ENCODE results near the gene TTC33.
A peak's percentile ranks its signal among the peaks of the same experiment; 100 is the strongest.
"Not testable (repeated sequence)": the region's sequence is repeated elsewhere in the genome, so short reads cannot be mapped to it uniquely, and the experiment has no call there.

Gene TTC33

DNA sequence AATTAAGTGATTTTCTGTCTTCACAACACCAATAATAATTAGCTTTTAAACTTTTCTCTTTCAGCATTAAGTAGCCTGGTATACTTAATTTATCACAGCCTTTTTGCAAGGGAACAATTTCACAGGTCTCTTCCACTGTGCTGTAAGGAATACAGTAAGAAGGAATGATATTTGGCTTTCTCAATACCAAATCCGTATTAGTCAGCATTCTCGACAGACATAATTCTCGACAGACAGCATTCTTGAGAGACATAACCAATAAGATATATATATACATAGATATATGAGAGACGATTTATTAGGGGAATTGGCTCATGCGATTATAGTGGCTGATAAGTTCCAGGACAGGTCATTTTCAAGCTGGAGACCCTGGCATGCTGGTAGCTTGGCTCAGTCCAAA, 24.4 kb upstream of the TTC33 start:
- DNase-seq (ENCODE audit: low spot score): no peak

DNA sequence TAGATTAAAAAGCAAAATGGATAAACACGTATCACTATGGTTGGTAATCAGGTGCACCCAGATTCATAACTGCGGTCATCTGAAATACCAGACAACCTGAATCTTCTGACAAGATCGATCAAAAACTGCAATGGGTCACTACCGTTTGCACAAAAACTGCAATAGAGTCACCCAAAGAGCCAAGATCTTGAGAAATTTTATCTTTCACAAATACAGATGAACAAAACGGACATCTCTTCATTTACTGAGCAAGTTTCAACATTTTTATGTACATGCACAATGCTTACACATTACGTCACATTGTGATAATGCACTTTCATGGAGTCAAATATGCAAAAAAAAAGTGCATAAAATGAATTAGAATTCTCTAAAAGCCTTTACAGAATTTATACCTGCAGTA, 23.8 kb upstream of the TTC33 start:
- no peak for DNase-seq (ENCODE audit: low spot score)

DNA sequence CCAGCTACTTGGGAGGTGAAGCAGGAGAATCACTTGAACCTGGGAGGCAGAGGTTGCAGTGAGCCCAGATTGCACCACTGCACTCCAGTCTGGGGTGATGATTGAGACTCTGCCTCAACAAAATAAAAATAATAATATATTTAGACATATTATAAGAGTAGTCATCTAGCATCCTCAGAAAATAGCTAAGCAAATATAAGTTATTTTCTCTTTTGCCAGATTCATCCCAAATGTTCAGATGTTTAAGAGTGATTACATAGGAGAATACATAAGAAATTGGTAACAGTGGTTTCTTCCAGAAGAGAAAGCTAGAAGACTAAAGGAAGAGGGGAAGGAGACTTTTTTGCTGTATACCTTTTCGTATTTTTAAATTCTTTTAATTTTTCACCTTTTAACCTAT, 22.4 kb upstream of the TTC33 start:
- no peak for DNase-seq (ENCODE audit: low spot score)

DNA sequence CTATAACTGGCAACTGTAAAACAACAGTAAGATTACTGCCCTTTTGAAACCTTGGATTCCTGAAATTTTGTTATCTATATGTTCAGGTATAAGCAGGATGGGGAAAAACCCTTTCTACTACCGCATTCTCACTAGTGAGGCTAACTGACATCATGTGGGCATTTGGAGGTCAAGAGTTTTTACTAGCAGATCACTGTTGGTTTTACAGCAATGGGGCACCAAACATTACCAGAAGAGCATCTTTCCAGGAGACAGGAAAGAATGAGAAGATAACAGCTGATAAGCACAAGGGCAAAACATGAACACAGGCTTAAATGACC, 20.9 kb upstream of the TTC33 start:
- no peak for DNase-seq (ENCODE audit: low spot score)

DNA sequence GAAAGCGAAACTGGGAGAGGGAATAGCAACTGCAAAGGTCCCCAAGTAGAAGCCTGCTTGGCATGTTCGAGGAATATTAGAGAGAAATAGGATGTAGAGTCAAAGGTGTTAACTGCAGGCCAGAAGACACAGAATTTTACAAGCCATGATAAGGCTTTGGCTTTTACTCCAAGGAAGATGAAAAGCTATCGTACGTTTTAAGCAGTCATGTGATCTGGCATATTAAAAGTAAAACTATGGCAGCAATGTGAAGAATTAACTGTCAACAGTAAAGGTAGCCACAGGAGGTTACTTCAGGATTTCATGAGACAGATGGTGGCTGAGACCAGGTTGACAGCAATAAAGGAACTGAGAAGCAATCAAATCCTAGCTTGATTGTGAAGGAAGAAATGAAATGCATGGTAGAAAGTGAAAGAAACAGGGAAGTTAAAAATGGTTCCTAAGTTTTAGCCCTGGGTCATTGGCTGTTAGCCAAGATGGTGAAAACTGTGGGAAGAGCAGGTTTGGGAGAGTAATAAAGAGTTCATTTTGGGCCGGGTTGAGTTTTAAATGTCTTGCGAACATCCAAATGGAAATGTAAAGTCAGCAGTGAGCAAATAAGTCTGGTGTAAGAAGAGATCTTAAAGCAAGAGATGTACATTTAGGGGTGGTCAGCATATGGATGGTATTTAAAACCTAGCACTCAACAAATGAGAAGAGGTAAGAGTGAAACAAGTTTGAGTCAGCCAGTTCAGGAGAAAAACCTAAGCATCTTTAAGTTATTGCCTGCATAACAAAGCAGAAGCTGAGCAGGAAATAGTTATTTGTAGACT, 20.3 kb upstream of the TTC33 start:
- DNase-seq (ENCODE audit: low spot score): no peak

DNA sequence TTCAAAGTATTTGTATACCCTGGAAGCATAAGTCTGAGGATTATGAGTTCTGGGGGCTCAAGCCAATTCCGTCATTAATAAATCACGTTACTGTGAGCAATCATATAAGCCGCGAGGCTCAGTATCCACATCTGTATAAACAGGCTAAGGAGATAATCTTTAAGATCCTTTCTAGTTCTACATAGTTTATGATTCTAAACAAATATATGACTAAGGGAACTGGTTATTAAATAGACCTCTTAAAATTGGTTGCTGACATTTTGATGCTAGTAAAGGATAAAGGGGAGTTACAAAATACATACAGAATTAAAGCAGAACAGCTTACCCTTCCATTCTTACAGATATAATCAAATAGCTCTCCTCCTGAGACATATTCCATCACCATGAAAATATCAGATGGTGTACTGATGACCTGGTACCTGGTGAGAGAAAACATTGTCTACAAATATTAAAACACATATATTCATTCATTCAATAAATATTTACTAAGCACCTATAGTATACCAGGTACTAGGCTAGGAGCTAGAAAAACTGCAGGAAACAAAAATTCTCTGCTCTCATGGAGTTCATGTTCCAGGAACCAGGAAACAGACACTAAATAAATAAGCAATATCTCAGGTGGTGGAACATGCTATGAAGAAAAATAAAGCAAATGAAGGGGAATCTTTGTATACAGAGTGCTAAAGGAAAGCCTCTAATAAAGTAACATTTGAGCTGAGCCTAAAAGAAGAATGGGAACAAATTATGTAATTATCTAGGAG, 19.5 kb upstream of the TTC33 start:
- DNase-seq (ENCODE audit: low spot score): no peak

DNA sequence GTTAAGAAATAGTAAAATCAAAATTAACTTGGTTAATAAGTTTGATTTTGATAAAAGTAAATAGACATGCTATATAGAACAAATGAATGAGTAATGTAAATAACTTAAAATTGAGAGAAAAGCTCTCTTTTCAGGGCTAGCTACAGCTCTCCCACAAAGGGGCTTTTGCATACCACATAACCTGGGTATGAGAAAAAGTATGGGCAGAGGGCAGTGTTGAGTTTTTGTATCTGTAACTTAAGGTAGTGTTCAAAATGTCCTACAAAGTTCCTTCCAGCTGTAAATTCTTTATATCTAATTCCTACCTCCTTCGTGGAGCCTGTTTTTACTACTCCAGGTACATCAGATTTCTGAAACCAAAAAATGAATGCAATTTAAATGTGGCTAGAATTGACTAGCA, 18.9 kb upstream of the TTC33 start:
- no peak for DNase-seq (ENCODE audit: low spot score)

DNA sequence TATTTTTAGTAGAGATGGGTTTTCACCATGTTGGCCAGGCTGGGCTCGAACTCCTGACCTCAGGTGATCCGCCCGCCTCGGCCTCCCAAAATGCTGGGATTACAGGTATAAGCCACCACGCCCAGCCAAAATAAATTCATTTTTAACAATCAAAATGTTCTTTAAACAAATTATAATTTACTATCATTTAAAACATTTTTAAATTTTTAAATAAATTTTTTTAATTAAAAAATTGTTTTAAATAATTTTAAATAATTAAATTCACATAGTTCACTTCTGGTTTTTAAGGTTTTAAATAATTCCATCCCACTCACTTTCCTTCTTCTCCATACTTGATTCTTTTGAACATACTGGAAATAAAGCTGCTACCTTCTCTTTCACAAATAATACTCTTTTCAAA, 15.0 kb upstream of the TTC33 start:
- no peak for DNase-seq (ENCODE audit: low spot score)

DNA sequence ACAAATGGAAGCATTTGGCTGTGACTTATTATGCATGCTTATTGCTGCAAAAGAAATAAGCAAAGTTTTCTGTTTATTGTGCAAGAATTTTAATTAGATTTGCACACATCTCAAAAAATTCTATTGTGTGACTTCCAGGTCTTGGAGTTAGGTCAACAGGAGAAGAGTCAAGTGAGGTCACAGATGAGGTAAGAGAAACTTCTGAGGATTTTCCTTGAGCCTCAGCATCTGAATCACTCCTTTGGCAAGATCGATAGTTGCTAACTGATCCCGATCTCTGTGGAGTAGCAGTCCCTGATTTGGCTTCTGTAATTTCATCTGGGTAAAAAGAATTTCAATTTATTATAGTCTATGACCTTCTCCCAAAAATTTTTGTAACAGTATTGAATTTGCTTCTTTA, 6.9 kb upstream of the TTC33 start:
- no peak for DNase-seq (ENCODE audit: low spot score)

DNA sequence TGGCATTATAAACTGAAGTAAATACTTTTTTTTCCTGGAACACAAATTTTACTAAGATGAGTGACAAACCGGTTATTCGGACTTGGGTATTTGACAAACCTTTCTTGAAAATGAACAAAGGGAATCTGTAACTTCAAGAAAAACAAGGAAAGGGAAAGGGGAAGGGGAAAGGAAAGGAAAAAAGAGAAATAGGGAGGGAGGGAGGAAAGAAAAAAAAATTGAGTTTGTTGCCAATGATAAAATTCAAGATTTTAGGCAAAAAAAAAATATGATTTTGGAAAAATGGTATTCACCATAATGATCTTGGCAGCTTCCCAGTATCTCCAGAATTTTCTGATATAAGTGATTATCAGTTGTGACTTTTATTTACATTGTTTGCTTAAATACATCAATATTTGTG, 1.6 kb upstream of the TTC33 start:
- no peak for DNase-seq (ENCODE audit: low spot score)

DNA sequence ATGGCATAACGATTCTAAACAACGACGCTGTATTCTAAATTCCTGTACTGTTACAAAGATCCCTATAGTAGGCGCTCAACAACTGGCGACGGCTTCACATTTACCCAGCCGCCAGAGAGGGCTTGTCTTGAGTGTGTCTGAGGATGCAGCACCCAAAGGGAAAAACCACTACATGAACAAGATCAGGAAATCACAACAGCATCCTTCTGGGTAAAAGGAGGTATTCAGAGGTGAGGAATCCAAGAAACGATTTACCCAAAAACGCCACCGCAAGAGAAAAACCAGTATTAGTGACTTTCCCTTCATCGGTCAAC, 711 bp downstream of the TTC33 start:
- peak; percentile 91 for DNase-seq (ENCODE audit: low spot score)

DNA sequence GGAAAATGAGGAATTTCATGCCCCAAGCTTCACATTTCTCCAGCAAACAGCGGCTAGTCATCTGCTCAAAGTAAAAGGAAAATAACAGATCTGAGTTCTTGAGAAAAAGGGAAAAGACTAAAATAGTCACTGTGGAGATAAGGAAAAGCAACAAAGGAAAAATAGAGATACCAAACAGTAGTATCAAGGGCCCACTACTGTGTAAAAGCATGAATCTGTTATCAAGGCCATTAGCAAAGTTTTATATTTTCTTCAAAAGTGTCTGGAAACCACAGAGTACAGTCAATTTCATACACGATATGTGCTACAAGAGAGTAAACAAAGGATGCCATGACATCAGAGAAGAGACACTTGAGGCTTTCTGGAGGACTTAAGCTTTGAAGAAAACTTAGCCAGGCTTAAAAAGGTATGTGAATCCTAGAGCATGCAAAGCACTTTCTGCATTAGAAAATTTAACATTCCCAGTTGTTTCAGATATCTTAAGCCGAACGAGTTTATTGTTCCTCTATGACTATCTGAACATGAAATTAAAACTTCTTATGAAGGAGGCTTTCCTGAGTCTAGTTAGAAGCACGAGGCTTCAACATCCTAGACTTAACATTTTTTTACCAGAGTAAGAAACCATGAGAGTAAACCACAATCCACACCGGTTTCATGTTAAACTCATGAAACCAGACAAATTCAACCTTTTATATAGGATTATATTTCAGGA, 1.2 kb downstream of the TTC33 start:
- DNase-seq (ENCODE audit: low spot score): no peak

DNA sequence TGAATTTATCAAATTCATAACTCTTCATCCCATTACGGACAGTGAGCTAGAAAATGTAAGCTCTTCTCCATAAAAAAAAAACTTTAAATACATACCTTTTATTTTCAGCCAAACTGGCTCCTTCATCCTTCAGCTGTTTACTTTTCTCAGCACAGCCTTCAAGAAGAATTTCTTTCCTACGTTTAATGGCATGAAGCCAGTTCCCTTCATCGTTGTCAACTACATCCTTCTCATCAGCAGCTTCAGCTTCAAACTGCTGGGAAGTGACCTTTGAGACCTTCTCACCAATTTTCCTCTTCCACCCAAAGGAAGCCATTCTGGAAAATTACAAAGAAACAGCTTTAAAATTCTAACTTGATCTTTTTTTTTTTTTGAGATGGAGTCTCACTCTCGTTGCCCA, 9.1 kb downstream of the TTC33 start:
- DNase-seq (ENCODE audit: low spot score): no peak

DNA sequence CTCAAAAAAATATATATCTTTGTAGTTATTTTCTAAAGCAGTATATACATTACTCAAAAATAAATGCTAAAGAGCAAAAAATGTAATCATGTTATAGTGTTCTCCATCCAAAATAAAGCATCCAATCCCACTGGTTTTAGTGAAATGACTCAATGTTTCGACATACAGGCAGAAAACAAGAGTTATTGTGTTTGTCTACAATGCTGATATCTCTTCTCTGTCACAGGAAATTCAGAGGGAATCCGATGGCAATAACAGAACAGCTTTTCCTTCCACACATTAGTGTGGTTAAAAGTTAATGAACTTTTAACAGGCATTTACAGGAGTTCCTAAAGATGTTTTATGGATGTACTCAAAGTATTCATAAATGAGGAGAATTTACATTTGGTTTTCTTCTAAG, 12.0 kb downstream of the TTC33 start:
- no peak for DNase-seq (ENCODE audit: low spot score)

DNA sequence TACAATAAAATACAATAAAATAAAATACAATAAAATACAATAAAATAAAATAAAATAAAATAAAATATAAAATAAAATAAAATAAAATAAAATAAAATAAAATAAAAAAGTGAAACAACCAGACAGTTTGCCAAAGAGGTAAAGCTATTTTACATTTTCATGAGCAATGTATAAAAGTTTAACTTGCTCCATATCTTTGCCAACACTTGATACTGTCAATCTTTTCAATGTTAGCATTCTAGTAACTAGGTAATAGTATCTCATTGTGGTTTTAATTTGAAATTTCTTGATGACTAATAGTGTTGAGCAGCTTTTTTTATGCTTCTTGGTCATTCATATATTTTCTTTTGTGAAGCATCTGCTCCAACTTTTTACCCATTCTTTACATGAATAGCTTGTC, 17.3 kb downstream of the TTC33 start:
- DNase-seq (ENCODE audit: low spot score): no peak

DNA sequence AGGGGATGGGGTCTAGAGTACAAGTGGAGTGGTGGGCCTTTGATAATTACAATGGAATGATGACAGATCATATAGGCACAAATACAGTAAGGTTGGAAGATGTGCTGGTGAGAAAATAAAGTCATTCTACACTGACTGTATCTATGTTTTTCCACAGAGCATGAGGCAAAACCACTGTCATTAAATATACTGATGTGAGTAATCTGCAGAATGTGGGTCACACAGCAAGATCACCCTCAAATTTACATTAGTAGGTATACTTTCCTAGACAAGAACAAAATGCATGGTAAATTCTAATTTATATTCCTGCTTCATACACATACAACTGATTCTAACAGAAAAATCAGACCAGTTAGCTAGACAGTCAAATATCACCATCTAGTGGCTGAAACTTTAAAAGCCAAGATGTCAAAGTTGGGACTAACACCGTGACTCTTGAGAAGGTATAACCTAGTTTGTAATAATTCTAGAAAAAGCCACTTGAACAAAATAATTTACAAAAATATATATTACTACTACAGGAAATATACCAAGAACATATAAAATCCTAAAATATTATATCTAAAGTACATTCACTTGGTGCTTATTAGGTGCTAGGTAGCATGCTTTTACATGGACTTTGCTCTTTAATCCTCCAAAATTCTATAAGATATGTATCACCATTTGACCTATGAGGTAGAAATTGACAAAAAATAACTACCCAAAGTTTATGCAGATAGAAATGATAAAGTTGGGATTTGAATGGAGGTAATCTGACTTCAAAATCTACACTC, 19.5 kb downstream of the TTC33 start:
- DNase-seq (ENCODE audit: low spot score): peak; percentile 70

DNA sequence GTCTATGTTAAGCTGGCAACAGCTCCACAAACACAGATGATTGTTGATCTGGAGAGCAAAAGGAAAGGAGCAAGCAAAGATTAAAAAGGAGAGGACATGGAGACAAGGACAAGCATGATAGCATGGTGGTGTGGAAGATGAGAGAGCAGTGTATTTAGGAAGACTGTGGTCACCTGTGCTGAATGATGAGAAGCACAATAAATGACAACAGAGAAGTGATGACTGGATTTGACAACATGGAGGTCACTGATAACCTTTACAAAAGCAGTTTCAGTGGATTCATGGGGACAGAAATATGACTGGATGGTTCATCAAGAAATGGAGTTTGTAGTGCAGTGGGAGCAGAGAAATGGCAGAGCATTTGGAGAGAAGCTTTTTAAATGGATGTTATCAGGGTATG, 20.2 kb downstream of the TTC33 start:
- no peak for DNase-seq (ENCODE audit: low spot score)

DNA sequence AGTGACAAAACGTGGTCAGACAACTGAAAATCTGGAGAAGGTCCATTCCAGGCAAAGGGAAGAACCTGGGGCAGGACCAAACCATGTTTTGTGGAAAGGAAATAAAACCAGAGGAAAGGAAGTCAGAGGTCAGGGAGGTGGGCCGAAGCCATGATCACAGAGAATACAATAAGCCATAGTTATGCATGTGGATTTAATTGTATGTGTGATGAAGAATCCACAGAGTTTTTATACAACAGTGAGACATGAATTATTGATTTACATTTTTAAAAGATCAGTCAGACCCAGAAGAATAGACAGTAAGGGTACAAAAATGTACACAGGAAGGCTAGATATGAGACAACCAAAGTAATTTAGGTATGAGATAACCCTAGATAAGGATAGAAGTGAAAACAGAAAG, 20.8 kb downstream of the TTC33 start:
- DNase-seq (ENCODE audit: low spot score): no peak

DNA sequence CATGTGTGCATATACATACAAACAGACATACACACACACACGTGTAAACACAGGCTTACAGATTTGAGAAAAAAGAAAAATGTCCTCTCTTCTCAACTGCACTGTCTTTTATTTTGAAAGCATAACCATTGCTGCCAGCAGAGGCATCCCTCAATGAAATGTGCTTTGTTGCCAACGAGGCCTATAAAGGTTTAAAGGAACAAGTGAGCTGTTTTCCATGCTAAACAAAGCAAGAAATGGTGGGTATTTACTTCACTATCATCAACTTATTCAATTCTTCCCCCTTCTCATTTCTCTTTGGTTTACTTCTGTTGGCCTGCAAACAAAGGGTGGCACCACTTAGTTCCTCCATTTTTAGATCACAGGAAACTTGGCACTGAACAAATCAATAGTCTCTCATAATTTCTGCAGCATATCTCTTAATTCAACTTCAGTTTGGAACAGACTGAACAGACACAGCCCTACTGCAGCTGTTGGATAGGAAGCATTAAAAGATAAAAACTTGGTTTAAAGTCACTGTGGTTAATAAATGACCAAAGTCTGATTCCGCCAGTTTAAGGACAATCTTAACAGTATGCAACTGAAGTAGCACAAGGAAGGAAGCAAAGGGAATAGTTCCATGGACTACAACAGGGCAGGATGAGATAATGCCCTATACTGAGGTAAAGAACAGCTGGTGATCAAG, 21.7 kb downstream of the TTC33 start:
- no peak for DNase-seq (ENCODE audit: low spot score)

DNA sequence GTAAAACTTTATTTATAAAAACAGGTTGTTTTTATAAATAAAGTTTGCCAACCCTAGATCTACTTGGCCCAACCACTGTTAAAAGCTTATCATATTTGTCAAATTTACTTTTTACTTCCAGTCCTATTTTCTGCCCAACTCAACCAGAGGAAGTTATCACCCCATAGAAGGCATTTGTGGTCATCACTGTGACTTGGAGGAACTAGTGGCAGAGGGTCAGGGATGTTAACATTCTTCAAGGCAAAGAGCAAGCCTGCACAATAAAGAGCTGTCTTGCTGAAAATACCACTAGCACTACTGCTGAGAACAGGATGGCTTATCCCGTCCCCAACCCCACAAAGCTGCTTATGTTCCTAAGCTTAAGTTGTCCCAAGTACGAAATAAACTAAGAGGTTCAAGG, 22.3 kb downstream of the TTC33 start:
- no peak for DNase-seq (ENCODE audit: low spot score)

DNA sequence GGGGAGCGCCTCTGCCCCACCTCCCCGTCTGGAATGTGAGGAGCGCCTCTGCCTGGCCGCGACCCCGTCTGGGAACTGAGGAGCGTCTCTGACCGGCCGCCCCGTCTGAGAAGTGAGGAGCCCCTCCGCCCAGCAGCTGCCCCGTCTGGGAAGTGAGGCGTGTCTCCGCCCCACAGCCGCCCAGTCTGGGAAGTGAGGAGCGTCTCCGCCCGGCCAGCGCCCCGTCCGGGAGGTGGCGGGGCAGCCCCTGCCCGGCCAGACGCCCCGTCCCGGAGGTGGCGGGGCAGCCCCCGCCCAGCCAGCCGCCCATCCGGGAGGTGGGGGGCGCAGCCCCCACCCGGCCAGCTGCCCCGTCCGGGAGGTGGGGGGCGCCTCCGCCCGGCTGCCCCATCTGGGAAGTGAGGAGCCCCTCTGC, 33.3 kb downstream of the TTC33 start:
- DNase-seq (ENCODE audit: low spot score): not testable (repeated sequence)

DNA sequence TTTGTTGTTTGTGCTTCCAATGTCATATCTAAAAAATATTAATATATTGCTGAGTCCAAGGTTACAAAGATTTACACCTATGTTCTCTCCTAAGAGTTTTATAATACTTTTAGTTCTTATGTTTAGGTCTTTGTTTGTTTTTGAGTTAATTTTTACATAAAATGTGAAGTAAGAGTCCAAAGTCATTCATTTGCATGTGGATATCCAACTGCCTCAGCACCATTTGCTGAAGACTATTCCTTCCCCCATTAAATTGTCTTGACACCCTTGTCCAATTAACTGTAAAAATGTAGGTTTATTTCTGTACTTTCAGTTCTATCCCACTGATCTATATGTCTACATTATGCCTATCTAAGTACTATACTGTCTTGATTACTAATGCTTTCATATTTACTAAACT, 35.7 kb downstream of the TTC33 start:
- DNase-seq (ENCODE audit: low spot score): no peak
